HepG2 (cell line): Measurements from ENCODE around the gene DYRK2. TPM values are rescaled to one million over a fixed set of nuclear protein-coding genes. Genes with fewer than 3 reads are reported as not detected.

Source experiments
- HNRNPUL1 ChIP-seq: fragments of 200-400 bp; formaldehyde crosslinking; IDR thresholded peaks from 2 replicates; pipeline ENCODE4 v1.6.1; 2017; ENCODE audit warnings: low read depth, mild to moderate bottlenecking, low read length, moderate library complexity
- HOXA3 ChIP-seq: sonication (generic); formaldehyde crosslinking; IDR thresholded peaks from 2 replicates; pipeline ENCODE4 v1.5.0; 2020; ENCODE audit warnings: missing genetic modification reagents
- JARID2 ChIP-seq: sonication (generic); formaldehyde crosslinking; IDR thresholded peaks from 2 replicates; pipeline ENCODE4 v1.8.1; 2023; ENCODE audit warnings: missing genetic modification reagents, inconsistent platforms; ENCODE audit not compliant: insufficient replicate concordance
- KDM5A ChIP-seq: fragments of 200-600 bp; sonication (generic); IDR thresholded peaks from 2 replicates; pipeline ENCODE4 v1.7.0; 2018; ENCODE audit warnings: antibody characterized with exemption, mild to moderate bottlenecking, low read length, borderline replicate concordance
- MAFF ChIP-seq: IDR thresholded peaks from 2 replicates; pipeline ENCODE4 v1.6.1; 2011; ENCODE audit warnings: low read depth, low read length, improper control_type of control experiment
- THAP11 ChIP-seq: IDR thresholded peaks from 2 replicates; pipeline ENCODE4 v1.6.1; 2016; ENCODE audit warnings: missing biosample characterization, missing genetic modification reagents
- ZNF263 ChIP-seq: sonication (generic); formaldehyde crosslinking; IDR thresholded peaks from 2 replicates; pipeline ENCODE4 v1.4.0; 2020; ENCODE audit warnings: missing genetic modification reagents
- ZNF496 ChIP-seq: sonication (generic); formaldehyde crosslinking; IDR thresholded peaks from 2 replicates; pipeline ENCODE4 v1.8.1; 2023; ENCODE audit warnings: mild to moderate bottlenecking, moderate library complexity, missing genetic modification reagents; ENCODE audit not compliant: insufficient replicate concordance
- ZNF607 ChIP-seq: sonication (generic); formaldehyde crosslinking; IDR thresholded peaks from 2 replicates; pipeline ENCODE4 v1.5.1; 2020; ENCODE audit warnings: missing genetic modification reagents, mild to moderate bottlenecking, borderline replicate concordance
- ZNF615 ChIP-seq: sonication (generic); formaldehyde crosslinking; IDR thresholded peaks from 2 replicates; pipeline ENCODE4 v1.5.0; 2020; ENCODE audit warnings: mild to moderate bottlenecking, missing genetic modification reagents, borderline replicate concordance
- ZNF782 ChIP-seq: sonication (generic); formaldehyde crosslinking; IDR thresholded peaks from 2 replicates; pipeline ENCODE4 v1.4.0; 2020; ENCODE audit warnings: missing genetic modification reagents, mild to moderate bottlenecking, borderline replicate concordance
- polyA plus RNA-seq, 8 experiments: library from polyadenylated mRNA; depleted of rRNA in 3 of 8; stranded (reverse) in 7 of 8; unstranded in 1 of 8; fragments of >200 nt; fragmentation: Illumina TruSeq in 4 of 8; extraction: Trizol in 4 of 8; gene quantifications; 2 replicates each; pipeline versions ENCODE4 v1.2.1 to v1.2.3, GENCODE V29; 2011 to 2016; ENCODE audit warnings: low read depth in 4 of 8, missing spikeins in 1 of 8, mixed read lengths in 1 of 8; ENCODE audit not compliant: insufficient read depth in 1 of 8
- total RNA-seq, 5 experiments: library from RNA; depleted of rRNA; stranded (reverse); fragments of >200 nt; fragmentation: Illumina TruSeq; extraction: Trizol; gene quantifications; 2 replicates each; pipeline ENCODE4 v1.2.3, GENCODE V29; 2016; ENCODE audit warnings: low read depth in 1 of 5
- TF ChIP-seq, protein P1 (sequence below), 2 experiments: fragments of 450-650 bp in 1 of 2; sonication (generic) in 1 of 2; formaldehyde crosslinking in 1 of 2; IDR thresholded peaks; 2 replicates each; pipeline versions ENCODE4 v1.6.1 to v1.8.0; 2016 to 2022; ENCODE audit warnings: antibody characterized with exemption in 1 of 2, mild to moderate bottlenecking in 1 of 2, missing genetic modification reagents in 1 of 2
- TF ChIP-seq, protein P2 (sequence below): IDR thresholded peaks from 2 replicates; pipeline ENCODE4 v1.6.1; 2016; ENCODE audit warnings: low read depth, control low read depth
- TF ChIP-seq, protein P3 (sequence below): sonication (generic); formaldehyde crosslinking; IDR thresholded peaks from 2 replicates; pipeline ENCODE4 v1.5.1; 2020; ENCODE audit warnings: missing genetic modification reagents, mild to moderate bottlenecking, borderline replicate concordance
- TF ChIP-seq, protein P4 (sequence below): sonication (generic); formaldehyde crosslinking; IDR thresholded peaks from 2 replicates; pipeline ENCODE4 v1.8.0; 2022; ENCODE audit warnings: mild to moderate bottlenecking, missing genetic modification reagents; ENCODE audit not compliant: insufficient replicate concordance

Gene DYRK2
- total and polyA plus RNA-seq, 2 of the 13 experiments (the other 11 are each of a cell fraction or from before 2014, with no cell fraction given): 8.2 to 11.5 TPM

DNA sequence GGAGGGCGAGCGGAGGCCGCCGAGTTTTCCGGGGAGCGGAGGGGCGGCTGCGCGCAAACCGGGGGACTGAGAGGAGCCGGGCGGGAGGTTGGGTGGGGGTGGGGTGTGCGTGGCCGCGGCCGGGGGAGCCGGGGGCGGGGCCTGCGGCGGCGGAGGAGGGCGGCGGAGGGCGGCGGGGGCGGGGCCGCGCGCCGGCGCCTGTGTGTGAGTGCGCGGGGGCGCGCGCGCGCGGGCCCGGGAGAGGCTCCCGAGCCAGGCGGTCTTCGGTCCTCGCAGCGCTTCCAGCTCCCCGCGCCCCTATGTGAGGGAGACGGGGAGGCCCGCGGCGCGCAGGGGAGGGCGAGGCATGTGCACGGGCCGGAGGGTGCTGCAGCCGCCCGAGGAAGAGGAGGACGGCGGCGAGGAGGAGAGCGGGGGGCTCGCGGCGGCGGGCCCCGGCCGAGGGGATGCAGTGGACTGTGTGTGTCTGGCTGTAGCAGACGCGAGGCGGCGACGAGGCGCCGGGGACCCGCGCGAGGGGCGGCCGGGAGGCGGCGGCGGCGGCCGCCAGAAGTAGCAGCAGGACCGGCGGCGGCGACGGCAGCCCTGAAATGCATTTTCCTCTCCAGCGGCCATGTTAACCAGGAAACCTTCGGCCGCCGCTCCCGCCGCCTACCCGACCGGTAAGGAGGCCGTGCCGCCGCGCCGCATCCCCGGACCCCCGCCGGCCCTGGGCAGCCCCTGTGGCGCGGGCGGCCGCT lies at the start of gene DYRK2 (continued):
- TF ChIP-seq ZNF615 (CRISPR knock-in tag): no peak
- no peak for TF ChIP-seq HNRNPUL1
- TF ChIP-seq THAP11 (CRISPR knock-in tag): no peak; the same call in 1 of the 2 replicates
- no peak for TF ChIP-seq ZNF496
- TF ChIP-seq, protein P1, sequence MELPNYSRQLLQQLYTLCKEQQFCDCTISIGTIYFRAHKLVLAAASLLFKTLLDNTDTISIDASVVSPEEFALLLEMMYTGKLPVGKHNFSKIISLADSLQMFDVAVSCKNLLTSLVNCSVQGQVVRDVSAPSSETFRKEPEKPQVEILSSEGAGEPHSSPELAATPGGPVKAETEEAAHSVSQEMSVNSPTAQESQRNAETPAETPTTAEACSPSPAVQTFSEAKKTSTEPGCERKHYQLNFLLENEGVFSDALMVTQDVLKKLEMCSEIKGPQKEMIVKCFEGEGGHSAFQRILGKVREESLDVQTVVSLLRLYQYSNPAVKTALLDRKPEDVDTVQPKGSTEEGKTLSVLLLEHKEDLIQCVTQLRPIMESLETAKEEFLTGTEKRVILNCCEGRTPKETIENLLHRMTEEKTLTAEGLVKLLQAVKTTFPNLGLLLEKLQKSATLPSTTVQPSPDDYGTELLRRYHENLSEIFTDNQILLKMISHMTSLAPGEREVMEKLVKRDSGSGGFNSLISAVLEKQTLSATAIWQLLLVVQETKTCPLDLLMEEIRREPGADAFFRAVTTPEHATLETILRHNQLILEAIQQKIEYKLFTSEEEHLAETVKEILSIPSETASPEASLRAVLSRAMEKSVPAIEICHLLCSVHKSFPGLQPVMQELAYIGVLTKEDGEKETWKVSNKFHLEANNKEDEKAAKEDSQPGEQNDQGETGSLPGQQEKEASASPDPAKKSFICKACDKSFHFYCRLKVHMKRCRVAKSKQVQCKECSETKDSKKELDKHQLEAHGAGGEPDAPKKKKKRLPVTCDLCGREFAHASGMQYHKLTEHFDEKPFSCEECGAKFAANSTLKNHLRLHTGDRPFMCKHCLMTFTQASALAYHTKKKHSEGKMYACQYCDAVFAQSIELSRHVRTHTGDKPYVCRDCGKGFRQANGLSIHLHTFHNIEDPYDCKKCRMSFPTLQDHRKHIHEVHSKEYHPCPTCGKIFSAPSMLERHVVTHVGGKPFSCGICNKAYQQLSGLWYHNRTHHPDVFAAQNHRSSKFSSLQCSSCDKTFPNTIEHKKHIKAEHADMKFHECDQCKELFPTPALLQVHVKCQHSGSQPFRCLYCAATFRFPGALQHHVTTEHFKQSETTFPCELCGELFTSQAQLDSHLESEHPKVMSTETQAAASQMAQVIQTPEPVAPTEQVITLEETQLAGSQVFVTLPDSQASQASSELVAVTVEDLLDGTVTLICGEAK (IDR thresholded peaks at IDR 0.05): no peak
- TF ChIP-seq, protein P1 (CRISPR knock-in tag; IDR thresholded peaks at IDR 0.05): 0 out of 2 replicates have a peak, but pooled peaks have one; percentile 50
- no peak for TF ChIP-seq MAFF
- TF ChIP-seq, protein P2, sequence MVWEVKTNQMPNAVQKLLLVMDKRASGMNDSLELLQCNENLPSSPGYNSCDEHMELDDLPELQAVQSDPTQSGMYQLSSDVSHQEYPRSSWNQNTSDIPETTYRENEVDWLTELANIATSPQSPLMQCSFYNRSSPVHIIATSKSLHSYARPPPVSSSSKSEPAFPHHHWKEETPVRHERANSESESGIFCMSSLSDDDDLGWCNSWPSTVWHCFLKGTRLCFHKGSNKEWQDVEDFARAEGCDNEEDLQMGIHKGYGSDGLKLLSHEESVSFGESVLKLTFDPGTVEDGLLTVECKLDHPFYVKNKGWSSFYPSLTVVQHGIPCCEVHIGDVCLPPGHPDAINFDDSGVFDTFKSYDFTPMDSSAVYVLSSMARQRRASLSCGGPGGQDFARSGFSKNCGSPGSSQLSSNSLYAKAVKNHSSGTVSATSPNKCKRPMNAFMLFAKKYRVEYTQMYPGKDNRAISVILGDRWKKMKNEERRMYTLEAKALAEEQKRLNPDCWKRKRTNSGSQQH (CRISPR knock-in tag): no peak
- no peak for TF ChIP-seq JARID2 (CRISPR knock-in tag)
- TF ChIP-seq, protein P3, sequence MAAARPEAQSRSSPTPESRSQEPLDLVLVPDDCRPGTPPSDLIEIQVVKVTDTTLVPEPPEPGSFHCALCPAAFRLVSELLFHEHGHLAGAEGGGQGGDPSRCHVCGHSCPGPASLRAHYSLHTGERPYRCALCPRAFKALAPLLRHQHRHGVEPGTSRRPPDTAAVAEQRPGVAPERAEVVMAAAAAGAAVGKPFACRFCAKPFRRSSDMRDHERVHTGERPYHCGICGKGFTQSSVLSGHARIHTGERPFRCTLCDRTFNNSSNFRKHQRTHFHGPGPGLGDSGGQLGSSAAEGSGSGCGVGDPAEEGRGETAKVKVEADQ (CRISPR knock-in tag): peak; percentile 17; the same call in 1 of the 2 replicates
- no peak for TF ChIP-seq ZNF782 (CRISPR knock-in tag)
- TF ChIP-seq, protein P4, sequence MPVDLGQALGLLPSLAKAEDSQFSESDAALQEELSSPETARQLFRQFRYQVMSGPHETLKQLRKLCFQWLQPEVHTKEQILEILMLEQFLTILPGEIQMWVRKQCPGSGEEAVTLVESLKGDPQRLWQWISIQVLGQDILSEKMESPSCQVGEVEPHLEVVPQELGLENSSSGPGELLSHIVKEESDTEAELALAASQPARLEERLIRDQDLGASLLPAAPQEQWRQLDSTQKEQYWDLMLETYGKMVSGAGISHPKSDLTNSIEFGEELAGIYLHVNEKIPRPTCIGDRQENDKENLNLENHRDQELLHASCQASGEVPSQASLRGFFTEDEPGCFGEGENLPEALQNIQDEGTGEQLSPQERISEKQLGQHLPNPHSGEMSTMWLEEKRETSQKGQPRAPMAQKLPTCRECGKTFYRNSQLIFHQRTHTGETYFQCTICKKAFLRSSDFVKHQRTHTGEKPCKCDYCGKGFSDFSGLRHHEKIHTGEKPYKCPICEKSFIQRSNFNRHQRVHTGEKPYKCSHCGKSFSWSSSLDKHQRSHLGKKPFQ (CRISPR knock-in tag): no peak
- no peak for TF ChIP-seq ZNF607
- no peak; the same call in 1 of the 2 replicates for TF ChIP-seq KDM5A
- peak; percentile 27; the same call in 1 of the 2 replicates for TF ChIP-seq ZNF263 (CRISPR knock-in tag)
- TF ChIP-seq HOXA3 (CRISPR knock-in tag): 0 out of 2 replicates have a peak, but pooled peaks have one; percentile 45
